SK-N-SH (cell line): Measurements from ENCODE around the gene IFIT5. TPM values are rescaled to one million over a fixed set of nuclear protein-coding genes. Genes with fewer than 3 reads are reported as not detected.

Source experiments
- CTCF ChIA-PET: fragments of 300-600, 350-600 bp; formaldehyde crosslinking; extraction: SDS; loops from one replicate; lab custom pipeline; 2021; lab: Yijun Ruan, JAX
- POLR2A ChIA-PET: fragments of 350-600 bp; sonication (Branson Sonifier 250); formaldehyde crosslinking; extraction: SDS; loops from one replicate; lab custom pipeline; 2020; ENCODE audit warnings: antibody characterized with exemption, inconsistent platforms; lab: Yijun Ruan, JAX
- DNase-seq: peaks from one replicate; pipeline ENCODE4 v3.0.0; 2012
- H2AFZ ChIP-seq: fragments of 200-600 bp; sonication (generic); 2 replicates; pipeline ENCODE4 v1.8.1; 2016; ENCODE audit warnings: antibody characterized with exemption, mild to moderate bottlenecking, low read depth
- H3F3A ChIP-seq: fragments of 200-600 bp; sonication (generic); replicated peaks from 2 replicates; pipeline ENCODE3; 2016; ENCODE audit warnings: antibody characterized with exemption, mild to moderate bottlenecking; ENCODE audit not compliant: insufficient read depth
- H3K27ac ChIP-seq, 2 experiments: fragments of 200-500 bp in 1 of 2; fragments of 200-600 bp in 1 of 2; sonication (Bioruptor generic) in 1 of 2; sonication (generic), shearing (Covaris generic) in 1 of 2; 2 replicates each; pipeline versions ENCODE4 v1.5.1 to v1.6.1; 2014 to 2016; ENCODE audit warnings: low read depth in 2 of 2, inconsistent platforms in 1 of 2, low read length in 1 of 2, mild to moderate bottlenecking in 1 of 2, mixed read lengths in 1 of 2
- H3K27me3 ChIP-seq: fragments of 200-600 bp; sonication (generic), shearing (Covaris generic); 2 replicates; pipeline ENCODE4 v1.6.1; 2016; ENCODE audit warnings: mixed run types; ENCODE audit not compliant: insufficient read depth
- H3K36me3 ChIP-seq, 2 experiments: fragments of 200-500 bp in 1 of 2; fragments of 200-600 bp in 1 of 2; sonication (Bioruptor generic) in 1 of 2; sonication (generic) in 1 of 2; replicated peaks in 1 of 2; 2 replicates each; pipeline versions ENCODE3 to v1.5.1; 2014 to 2016; ENCODE audit warnings: low read length in 1 of 2, mild to moderate bottlenecking in 1 of 2; ENCODE audit not compliant: insufficient read depth in 2 of 2, control insufficient read depth in 1 of 2
- H3K4me1 ChIP-seq, 2 experiments: fragments of 200-500 bp in 1 of 2; fragments of 200-600 bp in 1 of 2; sonication (Bioruptor generic) in 1 of 2; sonication (generic), shearing (Covaris generic) in 1 of 2; 2 replicates each; pipeline versions ENCODE4 v1.5.1 to v1.6.1; 2014 to 2016; ENCODE audit warnings: low read depth in 1 of 2, low read length in 1 of 2, mixed run types in 1 of 2; ENCODE audit not compliant: insufficient read depth in 2 of 2, control insufficient read depth in 1 of 2
- H3K4me2 ChIP-seq: fragments of 200-600 bp; sonication (generic), shearing (Covaris generic); 2 replicates; pipeline ENCODE4 v1.6.1; 2017; ENCODE audit warnings: mixed run types
- H3K4me3 ChIP-seq, 2 experiments: fragments of 200-500 bp in 1 of 2; fragments of 200-600 bp in 1 of 2; sonication (Bioruptor generic) in 1 of 2; sonication (generic), shearing (Covaris generic) in 1 of 2; 2 replicates each; pipeline versions ENCODE4 v1.5.1 to v1.8.1; 2014 to 2016; ENCODE audit warnings: low read depth in 2 of 2, inconsistent platforms in 1 of 2, low read length in 1 of 2, mild to moderate bottlenecking in 1 of 2, mixed read lengths in 1 of 2, moderate library complexity in 1 of 2
- H3K79me2 ChIP-seq: fragments of 200-600 bp; sonication (generic); 2 replicates; pipeline ENCODE4 v1.8.1; 2017; ENCODE audit warnings: mild to moderate bottlenecking; ENCODE audit not compliant: insufficient read depth
- H3K9ac ChIP-seq: fragments of 200-600 bp; sonication (generic); 2 replicates; pipeline ENCODE4 v1.6.1; 2017; ENCODE audit warnings: mixed run types
- H3K9me2 ChIP-seq: fragments of 200-600 bp; sonication (generic); 2 replicates; pipeline ENCODE4 v1.6.1; 2017; ENCODE audit warnings: mixed run types
- H3K9me3 ChIP-seq: fragments of 200-600 bp; sonication (generic); 2 replicates; pipeline ENCODE4 v1.6.1; 2017; ENCODE audit warnings: mixed run types, mild to moderate bottlenecking, moderate library complexity
- H4K20me1 ChIP-seq: fragments of 200-600 bp; sonication (generic); 2 replicates; pipeline ENCODE4 v1.6.1; 2017; ENCODE audit warnings: mild to moderate bottlenecking, mixed run types; ENCODE audit not compliant: insufficient read depth
- CHD2 ChIP-seq: fragments of 150-350 bp; IDR thresholded peaks from 2 replicates; pipeline ENCODE4 v1.6.1; 2018; ENCODE audit warnings: low read length; ENCODE audit not compliant: partially characterized antibody
- ELF1 ChIP-seq: IDR thresholded peaks from 2 replicates; pipeline ENCODE4 v1.4.0; 2012
- FOSL2 ChIP-seq: IDR thresholded peaks from 2 replicates; pipeline ENCODE4 v1.4.0; 2012; ENCODE audit warnings: low read depth, mild to moderate bottlenecking, moderate library complexity, borderline replicate concordance
- FOXJ3 ChIP-seq: sonication (generic); formaldehyde crosslinking; IDR thresholded peaks from 2 replicates; pipeline ENCODE4 v1.5.1; 2020; ENCODE audit warnings: mild to moderate bottlenecking, missing genetic modification reagents
- FOXM1 ChIP-seq: IDR thresholded peaks from 2 replicates; pipeline ENCODE4 v1.4.0; 2012; ENCODE audit warnings: low read depth, mild to moderate bottlenecking
- GABPA ChIP-seq: IDR thresholded peaks from 2 replicates; pipeline ENCODE4 v1.4.0; 2012; ENCODE audit warnings: low read depth, mild to moderate bottlenecking
- GATA2 ChIP-seq: sonication (generic); formaldehyde crosslinking; IDR thresholded peaks from 2 replicates; pipeline ENCODE4 v1.5.0; 2020; ENCODE audit warnings: mild to moderate bottlenecking, missing genetic modification reagents
- IRF3 ChIP-seq: fragments of 150-350 bp; IDR thresholded peaks from 2 replicates; pipeline ENCODE4 v1.6.1; 2016; ENCODE audit warnings: mild to moderate bottlenecking, low read depth, low read length
- JUND ChIP-seq: IDR thresholded peaks from 2 replicates; pipeline ENCODE4 v1.4.0; 2012
- MEF2A ChIP-seq: IDR thresholded peaks from 2 replicates; pipeline ENCODE4 v1.4.0; 2012; ENCODE audit warnings: low read depth, borderline replicate concordance
- MXI1 ChIP-seq: IDR thresholded peaks from 2 replicates; pipeline ENCODE4 v1.6.1; 2012; ENCODE audit warnings: mild to moderate bottlenecking, low read depth, low read length, improper control_type of control experiment
- NFIC ChIP-seq: IDR thresholded peaks from 2 replicates; pipeline ENCODE4 v1.4.0; 2012; ENCODE audit warnings: borderline replicate concordance
- PBX3 ChIP-seq: IDR thresholded peaks from 2 replicates; pipeline ENCODE4; 2012
- RAD21 ChIP-seq: IDR thresholded peaks from 2 replicates; pipeline ENCODE4 v1.6.1; 2012; ENCODE audit warnings: mild to moderate bottlenecking, low read length
- REST ChIP-seq: IDR thresholded peaks from 2 replicates; pipeline ENCODE4 v1.6.1; 2012; ENCODE audit warnings: mild to moderate bottlenecking, low read depth, low read length, moderate library complexity
- RFX5 ChIP-seq: IDR thresholded peaks from 2 replicates; pipeline ENCODE4 v1.6.1; 2012; ENCODE audit warnings: mild to moderate bottlenecking, improper control_type of control experiment, low read length
- RXRA ChIP-seq: IDR thresholded peaks from 2 replicates; pipeline ENCODE4 v1.4.0; 2012; ENCODE audit warnings: low read depth, mild to moderate bottlenecking, borderline replicate concordance
- SIN3A ChIP-seq: IDR thresholded peaks from 2 replicates; pipeline ENCODE4 v1.6.1; 2012; ENCODE audit warnings: low read depth, mild to moderate bottlenecking, low read length, moderate library complexity, borderline replicate concordance
- TAF1 ChIP-seq: IDR thresholded peaks from 2 replicates; pipeline ENCODE4 v1.6.1; 2012; ENCODE audit warnings: low read depth, mild to moderate bottlenecking, low read length, moderate library complexity, borderline replicate concordance
- TCF12 ChIP-seq: IDR thresholded peaks from 2 replicates; pipeline ENCODE4 v1.4.0; 2012
- TEAD4 ChIP-seq: IDR thresholded peaks from 2 replicates; pipeline ENCODE4 v1.4.0; 2012; ENCODE audit warnings: mild to moderate bottlenecking, borderline replicate concordance; ENCODE audit not compliant: insufficient read depth
- USF1 ChIP-seq: IDR thresholded peaks from 2 replicates; pipeline ENCODE4 v1.4.0; 2012; ENCODE audit warnings: low read depth, borderline replicate concordance
- USF2 ChIP-seq: fragments of 150-350 bp; IDR thresholded peaks from 2 replicates; pipeline ENCODE4 v1.6.1; 2017; ENCODE audit warnings: antibody characterized with exemption, low read length, low read depth, borderline replicate concordance
- YY1 ChIP-seq: IDR thresholded peaks from 2 replicates; pipeline ENCODE4 v1.4.0; 2012; ENCODE audit warnings: low read depth, mild to moderate bottlenecking
- ZBTB33 ChIP-seq: IDR thresholded peaks from 2 replicates; pipeline ENCODE4 v1.4.0; 2012; ENCODE audit warnings: low read depth, borderline replicate concordance
- WGBS: methylation state at CpG from one replicate; pipeline ENCODE4 v1.1.6; 2017; ENCODE audit warnings: low lambda C conversion rate; 5-methylcytosine and 5-hydroxymethylcytosine counted together
- polyA plus RNA-seq, 3 experiments: library from polyadenylated mRNA; depleted of rRNA; stranded (reverse); fragments of >200 nt; gene quantifications; 2 replicates each; pipeline ENCODE4 v1.2.3, GENCODE V29; 2012

Gene IFIT5
- polyA plus RNA-seq, 1 of the 3 experiments (the other 2 are of a cell fraction): 2.7 TPM

GRCh38 chr10:89466599-89467035 is 52.2 kb downstream of the IFIT5 start:
- Histone ChIP-seq H3F3A (peaks cover 11% of the 10 kb centered on the region), H3K9ac (no peak overlapping the region), H3K4me3 (no peak overlapping the region), H3K36me3 (no peaks in the 10 kb centered on the region), H3K27ac (peak overlapping the region in 1 of 2 experiments; percentile 41; a peak in 1 of 4 replicates), H3K79me2 (no peaks in the 10 kb centered on the region), H4K20me1 (no peaks in the 10 kb centered on the region), H3K27me3 (no peaks in the 10 kb centered on the region), H3K4me1 (peaks cover 3 to 22% of the 10 kb centered on the region in 2 experiments; a peak in 2 of 4 replicates), H3K9me3 (no peaks in the 10 kb centered on the region), H3K9me2 (no peaks in the 10 kb centered on the region), H3K4me2 (peak overlapping the region; percentile 29; the same call in 1 of the 2 replicates), H2AFZ (peak overlapping the region; percentile 33; the same call in 1 of the 2 replicates)
- WGBS: 12% methylated on average over 3 of the region's 3 CpGs
- DNase-seq: peak; percentile 23
- POLR2A ChIA-PET: interaction anchor here (0.7 kb wide), 1 partner anchor 90 kb away, joined by 3 read pairs; no protein-coding TSS in a partner anchor
- CTCF ChIA-PET: interaction anchor here (0.6 to 3.7 kb wide), 25 partner anchors 8 to 348 kb away, joined by 3 to 20 read pairs (median 4); partner anchors contain the start of gene SLC16A12
- TF ChIP-seq TAF1: no peak
- no peak for TF ChIP-seq CHD2
- no peak for TF ChIP-seq ZBTB33
- peak; percentile 79 for TF ChIP-seq PBX3
- peak; percentile 67 for TF ChIP-seq JUND
- TF ChIP-seq IRF3: no peak
- TF ChIP-seq FOXM1: no peak
- no peak for TF ChIP-seq MEF2A
- TF ChIP-seq USF2: no peak
- peak; percentile 49; the same call in 1 of the 2 replicates for TF ChIP-seq FOSL2
- TF ChIP-seq GABPA: no peak
- TF ChIP-seq GATA2 (CRISPR knock-in tag): no peak
- peak; percentile 38; the same call in 1 of the 2 replicates for TF ChIP-seq TCF12
- TF ChIP-seq YY1: no peak
- TF ChIP-seq TEAD4: no peak
- no peak for TF ChIP-seq USF1
- TF ChIP-seq FOXJ3 (CRISPR knock-in tag): no peak
- TF ChIP-seq RFX5: no peak
- no peak for TF ChIP-seq SIN3A
- TF ChIP-seq RXRA: no peak
- TF ChIP-seq ELF1: no peak
- TF ChIP-seq NFIC: no peak
- peak; percentile 71 for TF ChIP-seq RAD21
- no peak for TF ChIP-seq REST
- TF ChIP-seq MXI1: no peak
